Loucy (cell line): ENCODE results near the gene AKAP13.
"Not testable (repeated sequence)": the region's sequence is repeated elsewhere in the genome, so short reads cannot be mapped to it uniquely, and the experiment has no call there.

Experiments used
- CTCF ChIP-seq: fragments of 200-600 bp; sonication (generic); conservative IDR thresholded peaks from 2 replicates; pipeline ENCODE4 v1.5.1; 2014; ENCODE audit warnings: mild to moderate bottlenecking, antibody characterized with exemption, low read length
- EZH2phosphoT487 ChIP-seq: fragments of 200-600 bp; IDR thresholded peaks from 2 replicates; pipeline ENCODE4 v1.6.1; 2018; ENCODE audit warnings: antibody characterized with exemption, mild to moderate bottlenecking, moderate library complexity, borderline replicate concordance

GRCh38 chr15:85484923-85485322 is 104.5 kb downstream of the AKAP13 start:
- TF ChIP-seq CTCF, EZH2phosphoT487: not testable (repeated sequence)
